Karpas-422 (cell line): ENCODE results near the gene IPO11. TPM values are rescaled to one million over a fixed set of nuclear protein-coding genes. Genes with fewer than 3 reads are reported as not detected.

Experiments
- DNase-seq: peaks from one replicate; pipeline ENCODE4 v3.0.0-alpha.2; 2015
- H2AFZ ChIP-seq: fragments of 200-600 bp; sonication (generic); 2 replicates; pipeline ENCODE4 v1.6.1; 2014; ENCODE audit warnings: antibody characterized with exemption, low read length, mixed read lengths
- H3K27ac ChIP-seq: fragments of 200-600 bp; sonication (generic); 2 replicates; pipeline ENCODE4 v1.5.1; 2014; ENCODE audit warnings: mild to moderate bottlenecking, low read length, moderate library complexity
- H3K27me3 ChIP-seq: fragments of 200-600 bp; sonication (generic); 2 replicates; pipeline ENCODE4 v1.6.1; 2014; ENCODE audit warnings: low read length, mixed read lengths
- H3K36me3 ChIP-seq: fragments of 200-600 bp; sonication (generic); 2 replicates; pipeline ENCODE4 v1.6.1; 2014; ENCODE audit warnings: low read length, mixed read lengths; ENCODE audit not compliant: insufficient read depth
- H3K4me1 ChIP-seq: fragments of 200-600 bp; sonication (generic); 2 replicates; pipeline ENCODE4 v1.6.1; 2014; ENCODE audit warnings: mild to moderate bottlenecking, low read length, mixed read lengths
- H3K4me2 ChIP-seq: fragments of 200-600 bp; sonication (generic); 2 replicates; pipeline ENCODE4 v1.6.1; 2014; ENCODE audit warnings: low read length, low read depth, mild to moderate bottlenecking; ENCODE audit not compliant: poor library complexity, severe bottlenecking
- H3K4me3 ChIP-seq: fragments of 200-600 bp; sonication (generic); 2 replicates; pipeline ENCODE4 v1.5.1; 2014; ENCODE audit warnings: mild to moderate bottlenecking, antibody characterized with exemption, low read length, mixed read lengths
- H3K79me2 ChIP-seq: fragments of 200-600 bp; sonication (generic); 2 replicates; pipeline ENCODE4 v1.6.1; 2014; ENCODE audit warnings: mild to moderate bottlenecking, low read length, mixed read lengths
- H3K9ac ChIP-seq: fragments of 200-600 bp; sonication (generic); 2 replicates; pipeline ENCODE4 v1.6.0; 2014; ENCODE audit warnings: low read length
- H3K9me2 ChIP-seq: fragments of 200-600 bp; sonication (generic), shearing (Covaris generic); replicated peaks from 2 replicates; pipeline ENCODE4 v1.6.0; 2014; ENCODE audit warnings: mild to moderate bottlenecking, low read length, moderate library complexity; ENCODE audit not compliant: insufficient read depth
- H3K9me3 ChIP-seq: fragments of 300-700, 200-600 bp; sonication (generic); 2 replicates; pipeline ENCODE4 v1.6.1; 2014; ENCODE audit warnings: low read length, mixed read lengths
- H4K20me1 ChIP-seq: fragments of 200-600 bp; sonication (generic); 2 replicates; pipeline ENCODE4 v1.6.1; 2014; ENCODE audit warnings: mild to moderate bottlenecking, antibody characterized with exemption, low read length, low read depth; ENCODE audit not compliant: insufficient read depth
- total RNA-seq: library from RNA; depleted of rRNA; stranded (reverse); fragments of >200 nt; shearing (Covaris generic); gene quantifications from 2 replicates; pipeline ENCODE4 v1.2.3, GENCODE V29; 2014; ENCODE audit warnings: low replicate concordance

Gene IPO11
- total RNA-seq, 1 experiment from 2014 or later, result 31.5 TPM

- no peaks in the 10 kb centered on the region for H3K27me3 ChIP-seq
- no peaks in the 10 kb centered on the region for H3K9me3 ChIP-seq
- no peak overlapping the region for H2AFZ ChIP-seq
- H3K27ac ChIP-seq, result no peak overlapping the region
- no peaks in the 10 kb centered on the region for H4K20me1 ChIP-seq
- no peak overlapping the region for H3K4me3 ChIP-seq
- DNase-seq, result no peak
- no peaks in the 10 kb centered on the region for H3K4me1 ChIP-seq
- H3K36me3 ChIP-seq, result peaks cover 5% of the 10 kb centered on the region; the same call in 1 of the 2 replicates
- no peaks in the 10 kb centered on the region for H3K79me2 ChIP-seq
- H3K4me2 ChIP-seq, result no peak overlapping the region
- no peaks in the 10 kb centered on the region for H3K9me2 ChIP-seq
- H3K9ac ChIP-seq, result no peak overlapping the region
These were observed 219.5 kb downstream of the IPO11 start for GRCh38 chr5:62631909-62632580.

- no peaks in the 10 kb centered on the region for H4K20me1 ChIP-seq
These were observed 220.7 kb downstream of the IPO11 start for GRCh38 chr5:62633243-62633642.

GRCh38 chr5:62640446-62640845 is 227.9 kb downstream of the IPO11 start:
- Histone ChIP-seq H3K9me2 (no peaks in the 10 kb centered on the region), H3K9ac (no peak overlapping the region), H3K79me2 (no peaks in the 10 kb centered on the region), H3K4me3 (no peak overlapping the region), H4K20me1 (no peaks in the 10 kb centered on the region), H3K27me3 (no peaks in the 10 kb centered on the region), H3K4me1 (no peaks in the 10 kb centered on the region), H3K9me3 (no peaks in the 10 kb centered on the region), H3K36me3 (no peaks in the 10 kb centered on the region), H3K27ac (no peak overlapping the region), H2AFZ (no peak overlapping the region), H3K4me2 (no peak overlapping the region)
- no peak for DNase-seq

More at GRCh38 chr5:62633243-62633642, 220.7 kb downstream of the IPO11 start:
- DNase-seq, result no peak
- peaks cover 5% of the 10 kb centered on the region; the same call in 1 of the 2 replicates for H3K36me3 ChIP-seq
- no peak overlapping the region for H3K4me3 ChIP-seq
- H3K9me3 ChIP-seq, result no peaks in the 10 kb centered on the region
- no peaks in the 10 kb centered on the region for H3K9me2 ChIP-seq
- H3K4me2 ChIP-seq, result no peak overlapping the region
- no peaks in the 10 kb centered on the region for H3K27me3 ChIP-seq
- H3K27ac ChIP-seq, result no peak overlapping the region
- no peak overlapping the region for H2AFZ ChIP-seq
- no peaks in the 10 kb centered on the region for H3K4me1 ChIP-seq
- H3K79me2 ChIP-seq, result no peaks in the 10 kb centered on the region
- no peak overlapping the region for H3K9ac ChIP-seq

- H4K20me1 ChIP-seq, result no peaks in the 10 kb centered on the region
- no peaks in the 10 kb centered on the region for H3K4me1 ChIP-seq
These were observed 229.9 kb downstream of the IPO11 start for GRCh38 chr5:62642468-62642867.

GRCh38 chr5:62643556-62644451 is 231.2 kb downstream of the IPO11 start:
- Histone ChIP-seq H3K27ac (no peak overlapping the region), H3K9ac (no peak overlapping the region), H3K9me3 (no peaks in the 10 kb centered on the region), H3K36me3 (no peaks in the 10 kb centered on the region), H3K27me3 (no peaks in the 10 kb centered on the region), H3K4me2 (no peak overlapping the region), H3K4me3 (no peak overlapping the region), H4K20me1 (no peaks in the 10 kb centered on the region), H3K79me2 (no peaks in the 10 kb centered on the region), H3K4me1 (no peaks in the 10 kb centered on the region), H3K9me2 (no peaks in the 10 kb centered on the region), H2AFZ (no peak overlapping the region)
- DNase-seq, result no peak

More at GRCh38 chr5:62642468-62642867, 229.9 kb downstream of the IPO11 start:
- no peaks in the 10 kb centered on the region for H3K79me2 ChIP-seq
- H3K9ac ChIP-seq, result no peak overlapping the region
- no peak for DNase-seq
- no peak overlapping the region for H2AFZ ChIP-seq
- no peaks in the 10 kb centered on the region for H3K9me2 ChIP-seq
- no peaks in the 10 kb centered on the region for H3K27me3 ChIP-seq
- no peak overlapping the region for H3K27ac ChIP-seq
- H3K4me2 ChIP-seq, result no peak overlapping the region
- no peak overlapping the region for H3K4me3 ChIP-seq
- no peaks in the 10 kb centered on the region for H3K9me3 ChIP-seq
- H3K36me3 ChIP-seq, result no peaks in the 10 kb centered on the region

GRCh38 chr5:62645223-62645622 is 232.7 kb downstream of the IPO11 start:
- no peaks in the 10 kb centered on the region for H3K27me3 ChIP-seq
- H3K27ac ChIP-seq, result no peak overlapping the region
- H3K36me3 ChIP-seq, result no peaks in the 10 kb centered on the region
- no peak overlapping the region for H3K4me3 ChIP-seq
- H3K9me3 ChIP-seq, result no peaks in the 10 kb centered on the region
- H3K4me2 ChIP-seq, result no peak overlapping the region
- H2AFZ ChIP-seq, result no peak overlapping the region
- no peaks in the 10 kb centered on the region for H4K20me1 ChIP-seq
- no peaks in the 10 kb centered on the region for H3K9me2 ChIP-seq
- H3K4me1 ChIP-seq, result no peaks in the 10 kb centered on the region
- H3K79me2 ChIP-seq, result no peaks in the 10 kb centered on the region
- no peak for DNase-seq
- no peak overlapping the region for H3K9ac ChIP-seq

GRCh38 chr5:62647241-62647640 is 234.7 kb downstream of the IPO11 start:
- no peak for DNase-seq
- no peak overlapping the region for H3K4me2 ChIP-seq
- no peak overlapping the region for H3K27ac ChIP-seq
- no peaks in the 10 kb centered on the region for H4K20me1 ChIP-seq
- no peaks in the 10 kb centered on the region for H3K4me1 ChIP-seq
- no peaks in the 10 kb centered on the region for H3K27me3 ChIP-seq
- H2AFZ ChIP-seq, result no peak overlapping the region
- H3K9me2 ChIP-seq, result no peaks in the 10 kb centered on the region
- H3K9me3 ChIP-seq, result no peaks in the 10 kb centered on the region
- no peak overlapping the region for H3K9ac ChIP-seq
- no peaks in the 10 kb centered on the region for H3K36me3 ChIP-seq
- H3K4me3 ChIP-seq, result no peak overlapping the region
- no peaks in the 10 kb centered on the region for H3K79me2 ChIP-seq

GRCh38 chr5:62649025-62649424 is 236.5 kb downstream of the IPO11 start:
- Histone ChIP-seq H3K4me1 (no peaks in the 10 kb centered on the region), H3K9ac (no peak overlapping the region)

More at GRCh38 chr5:62649025-62649424, 236.5 kb downstream of the IPO11 start:
- Histone ChIP-seq H4K20me1 (no peaks in the 10 kb centered on the region), H3K9me3 (no peaks in the 10 kb centered on the region), H3K4me3 (no peak overlapping the region), H3K27ac (no peak overlapping the region), H3K79me2 (no peaks in the 10 kb centered on the region), H3K4me2 (no peak overlapping the region), H3K9me2 (no peaks in the 10 kb centered on the region), H3K36me3 (no peaks in the 10 kb centered on the region), H2AFZ (no peak overlapping the region), H3K27me3 (no peaks in the 10 kb centered on the region)
- DNase-seq, result no peak
